K562 (cell line): ENCODE data around the gene IGSF9.

Source experiments
- CEBPB ChIP-seq: fragments of 450-650 bp; IDR thresholded peaks from 2 replicates; pipeline ENCODE4 v1.6.1; 2016; ENCODE audit warnings: missing genetic modification characterization, missing compliant biosample characterization
- CTCF ChIP-seq, 3 experiments: IDR thresholded peaks in 2 of 3; conservative IDR thresholded peaks in 1 of 3; 2 replicates each; pipeline ENCODE4 v1.5.1; 2011 to 2012; ENCODE audit warnings: low read length in 3 of 3, mild to moderate bottlenecking in 3 of 3, control low read depth in 2 of 3, improper control_type of control experiment in 1 of 3, inconsistent platforms in 1 of 3, low read depth in 1 of 3, mixed read lengths in 1 of 3, moderate library complexity in 1 of 3; ENCODE audit not compliant: insufficient read depth in 2 of 3
- GABPB1 ChIP-seq: sonication (generic); formaldehyde crosslinking; IDR thresholded peaks from 2 replicates; pipeline ENCODE4 v1.8.0; 2022; ENCODE audit warnings: mild to moderate bottlenecking, missing genetic modification reagents
- RBM39 ChIP-seq: fragments of 200-400 bp; formaldehyde crosslinking; optimal IDR thresholded peaks from 2 replicates; pipeline ENCODE3; 2018; ENCODE audit warnings: low read depth, low read length
- REST ChIP-seq, 2 experiments: fragments of 450-650 bp; formaldehyde crosslinking in 1 of 2; IDR thresholded peaks; 2 replicates each; pipeline versions ENCODE4 v1.4.0 to v1.6.1; 2014 to 2020; ENCODE audit warnings: mild to moderate bottlenecking in 2 of 2, borderline replicate concordance in 1 of 2, low read depth in 1 of 2
- ZNF146 ChIP-seq: IDR thresholded peaks from one replicate; pipeline ENCODE4 v1.6.1; 2018; ENCODE audit warnings: missing compliant biosample characterization; ENCODE audit not compliant: unreplicated experiment
- ZNF212 ChIP-seq: fragments of 450-650 bp; formaldehyde crosslinking; IDR thresholded peaks from 2 replicates; pipeline ENCODE4 v1.4.0; 2020; ENCODE audit warnings: mild to moderate bottlenecking
- ZNF217 ChIP-seq: sonication (generic); formaldehyde crosslinking; IDR thresholded peaks from 2 replicates; pipeline ENCODE4 v1.8.0; 2022; ENCODE audit warnings: mild to moderate bottlenecking, missing genetic modification reagents

GRCh38 chr1:159883134-159883533 lies 62.3 kb downstream of the IGSF9 start:
- TF ChIP-seq CEBPB (tag): no peak
- TF ChIP-seq CTCF (IDR thresholded peaks at IDR 0.05 in 2 of 3, conservative IDR thresholded peaks at IDR 0.05 in 1 of 3; ENCODE audit: insufficient read depth in 2 of 3, low read depth in 1 of 3, low read length in 3 of 3): no peak
- no peak for TF ChIP-seq GABPB1
- no peak for TF ChIP-seq REST (IDR thresholded peaks at IDR 0.05; ENCODE audit: borderline replicate concordance)
- no peak for TF ChIP-seq REST (CRISPR knock-in tag; IDR thresholded peaks at IDR 0.05; ENCODE audit: low read depth)
- TF ChIP-seq RBM39: no peak
- TF ChIP-seq ZNF212 (CRISPR knock-in tag): no peak
- no peak for TF ChIP-seq ZNF146 (CRISPR knock-in tag)
- TF ChIP-seq ZNF217: no peak
